ENCODE results near the gene ELF1.

GRCh38 chr13:41059456-41060081 lies 40.5 kb upstream of the ELF1 start:
- TF ChIP-seq POLR2AphosphoS2 (conservative IDR thresholded peaks at IDR 0.05; ENCODE audit: low read length) (no peak), ELK1 (IDR thresholded peaks at IDR 0.05; ENCODE audit: low read depth, low read length) (no peak), EP300 (IDR thresholded peaks at IDR 0.05) (no peak), CTCF (IDR thresholded peaks at IDR 0.05) (no peak), POLR2A (IDR thresholded peaks at IDR 0.05; ENCODE audit: low read length) (no peak), CHD2 (IDR thresholded peaks at IDR 0.05; ENCODE audit: low read length, partially characterized antibody) (no peak), PHF8 (IDR thresholded peaks at IDR 0.05; ENCODE audit: borderline replicate concordance, low read depth) (no peak), FOXS1 (CRISPR knock-in tag; IDR thresholded peaks at IDR 0.05) (no peak), JUNB (IDR thresholded peaks at IDR 0.05) (no peak), KDM5A (IDR thresholded peaks at IDR 0.05) (no peak), KDM1A (IDR thresholded peaks at IDR 0.05; ENCODE audit: low read depth) (no peak), MYC (IDR thresholded peaks at IDR 0.05; ENCODE audit: borderline replicate concordance, low read length) (no peak; the same call in 1 of the 2 replicates), SREBF2 (IDR thresholded peaks at IDR 0.05) (no peak)
- TF ChIP-seq, protein P1, sequence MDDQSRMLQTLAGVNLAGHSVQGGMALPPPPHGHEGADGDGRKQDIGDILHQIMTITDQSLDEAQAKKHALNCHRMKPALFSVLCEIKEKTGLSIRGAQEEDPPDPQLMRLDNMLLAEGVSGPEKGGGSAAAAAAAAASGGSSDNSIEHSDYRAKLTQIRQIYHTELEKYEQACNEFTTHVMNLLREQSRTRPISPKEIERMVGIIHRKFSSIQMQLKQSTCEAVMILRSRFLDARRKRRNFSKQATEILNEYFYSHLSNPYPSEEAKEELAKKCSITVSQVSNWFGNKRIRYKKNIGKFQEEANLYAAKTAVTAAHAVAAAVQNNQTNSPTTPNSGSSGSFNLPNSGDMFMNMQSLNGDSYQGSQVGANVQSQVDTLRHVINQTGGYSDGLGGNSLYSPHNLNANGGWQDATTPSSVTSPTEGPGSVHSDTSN (IDR thresholded peaks at IDR 0.05) = no peak
